ENCODE measurements around the gene ZNF385D.

- TF ChIP-seq POLR2AphosphoS5 (IDR thresholded peaks at IDR 0.05; ENCODE audit: low read depth, low read length) (no peak), EZH2 (IDR thresholded peaks at IDR 0.05) (no peak), SIN3A (IDR thresholded peaks at IDR 0.05; ENCODE audit: low read depth) (no peak), POLR2A (IDR thresholded peaks at IDR 0.05; ENCODE audit: borderline replicate concordance, extremely low read depth, insufficient read depth, insufficient read length) (no peak), CTCF (IDR thresholded peaks at IDR 0.05 in 2 of 3, conservative IDR thresholded peaks at IDR 0.05 in 1 of 3; ENCODE audit: borderline replicate concordance in 1 of 3, insufficient read depth in 1 of 3, low read depth in 2 of 3, low read length in 2 of 3) (no peak), TCF7L2 (IDR thresholded peaks at IDR 0.05; ENCODE audit: borderline replicate concordance, extremely low read depth, insufficient read depth, insufficient read length) (no peak), MAX (IDR thresholded peaks at IDR 0.05) (no peak)
These were observed 60.0 kb downstream of the ZNF385D start for GRCh38 chr3:21691036-21691435.

Measured in HCT116 (cell line).